Measurements from ENCODE around the gene KRTAP5-11. TPM values are rescaled to one million over a fixed set of nuclear protein-coding genes. Genes with fewer than 3 reads are reported as not detected.
A peak's percentile ranks its signal among the peaks of the same experiment; 100 is the strongest.
"Not testable (repeated sequence)": the region's sequence is repeated elsewhere in the genome, so short reads cannot be mapped to it uniquely, and the experiment has no call there.

Gene KRTAP5-11
- polyA plus RNA-seq, 1 donor from 2014 or later: not detected

DNA sequence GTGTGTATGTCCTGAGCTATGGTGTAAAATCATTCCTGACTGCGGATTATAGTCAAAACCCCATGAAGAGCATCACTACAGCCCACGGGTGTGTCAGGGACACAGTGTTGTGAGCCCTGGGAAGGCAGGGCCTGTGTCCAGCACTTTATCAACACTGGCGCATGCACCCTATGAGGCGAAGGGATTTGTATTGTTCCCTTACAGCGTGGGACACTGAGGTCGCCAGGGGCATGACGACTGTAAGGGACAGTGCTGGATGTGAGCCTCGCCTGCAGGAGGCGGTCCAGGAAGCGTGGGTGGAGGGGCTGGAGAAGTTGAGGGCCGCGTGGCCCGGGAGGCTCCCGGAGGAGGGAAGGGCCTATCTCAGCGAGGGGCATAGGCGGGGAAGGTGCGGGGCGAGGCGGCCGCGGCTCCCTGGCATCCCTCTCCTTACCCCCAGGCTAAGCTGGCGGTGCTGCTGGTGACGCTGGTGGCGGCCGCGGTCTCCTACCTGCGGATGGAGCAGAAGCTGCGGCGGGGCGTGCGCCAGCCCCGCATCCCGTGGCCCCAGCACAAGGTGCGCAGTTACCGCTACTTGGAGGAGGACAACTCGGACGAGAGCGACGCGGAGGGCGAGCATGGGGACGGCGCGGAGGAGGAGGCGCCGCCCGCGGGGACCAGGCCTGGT lies 24.3 kb upstream of the KRTAP5-11 start:
- not testable (repeated sequence) for H3K79me2 ChIP-seq (replicated peaks; ENCODE audit: insufficient read depth, low read length); H3K9ac ChIP-seq (ENCODE audit: low read length); H3F3A ChIP-seq (ENCODE audit: insufficient read depth, low read length, poor library complexity, severe bottlenecking); H3K9me3 ChIP-seq (ENCODE audit: low read length); H3K27ac ChIP-seq (ENCODE audit: low read length); H2AFZ ChIP-seq (ENCODE audit: low read depth, low read length); H3K4me2 ChIP-seq (ENCODE audit: low read length); H3K36me3 ChIP-seq (ENCODE audit: insufficient read depth, low read length); H3K9me2 ChIP-seq (ENCODE audit: insufficient read depth, low read length); H4K20me1 ChIP-seq (ENCODE audit: insufficient read depth)
- peak overlapping the region; percentile 43 for H3K4me3 ChIP-seq (ENCODE audit: low read length)
- peaks cover 13% of the 10 kb centered on the region for H3K27me3 ChIP-seq (ENCODE audit: insufficient read depth, low read depth, low read length)

DNA sequence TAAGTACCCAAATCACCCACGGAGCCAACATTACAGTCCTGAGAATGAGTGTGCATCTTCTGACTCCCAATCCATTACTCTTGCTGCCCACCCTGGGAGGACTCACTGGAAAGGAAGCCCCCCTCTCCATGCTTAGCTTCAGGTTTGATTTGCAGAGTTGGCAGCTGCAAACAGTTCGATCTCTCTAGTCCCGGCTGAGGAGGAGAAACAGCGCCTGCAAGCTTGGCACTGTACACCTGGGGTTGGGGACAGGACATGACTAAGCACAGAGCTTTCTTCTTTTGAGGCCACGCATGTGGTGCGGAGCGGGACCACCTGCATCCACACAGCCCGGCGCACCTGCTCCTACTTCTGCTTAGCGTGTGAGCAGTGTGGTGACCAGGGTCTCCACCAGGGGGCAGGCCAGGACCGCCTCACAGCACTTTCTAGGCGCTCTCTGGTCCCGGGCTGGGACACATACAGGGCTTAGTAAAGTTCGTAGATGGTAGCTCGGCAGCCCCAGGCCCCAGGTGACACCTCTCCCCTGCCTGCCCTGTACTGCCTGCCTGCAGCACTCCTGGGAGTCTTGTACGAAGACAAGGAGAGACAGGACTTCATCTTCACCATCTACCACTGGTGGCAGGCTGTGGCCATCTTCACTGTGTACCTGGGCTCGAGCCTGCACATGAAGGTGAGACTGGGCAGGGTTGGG lies 22.3 kb upstream of the KRTAP5-11 start:
- not testable (repeated sequence) for H3K9me3 ChIP-seq (ENCODE audit: low read length); H3K4me3 ChIP-seq (ENCODE audit: low read length); H2AFZ ChIP-seq (ENCODE audit: low read depth, low read length); H3K36me3 ChIP-seq (ENCODE audit: insufficient read depth, low read length); H3K4me2 ChIP-seq (ENCODE audit: low read length); H4K20me1 ChIP-seq (ENCODE audit: insufficient read depth); H3K9me2 ChIP-seq (ENCODE audit: insufficient read depth, low read length); H3K79me2 ChIP-seq (replicated peaks; ENCODE audit: insufficient read depth, low read length); H3K27ac ChIP-seq (ENCODE audit: low read length); H3K9ac ChIP-seq (ENCODE audit: low read length); H3F3A ChIP-seq (ENCODE audit: insufficient read depth, low read length, poor library complexity, severe bottlenecking)
- H3K27me3 ChIP-seq (ENCODE audit: insufficient read depth, low read depth, low read length): peaks cover 13% of the 10 kb centered on the region
- TF ChIP-seq SMC3 (conservative IDR thresholded peaks at IDR 0.05; ENCODE audit: poor library complexity): peak; percentile 39
- TF ChIP-seq, protein P1, sequence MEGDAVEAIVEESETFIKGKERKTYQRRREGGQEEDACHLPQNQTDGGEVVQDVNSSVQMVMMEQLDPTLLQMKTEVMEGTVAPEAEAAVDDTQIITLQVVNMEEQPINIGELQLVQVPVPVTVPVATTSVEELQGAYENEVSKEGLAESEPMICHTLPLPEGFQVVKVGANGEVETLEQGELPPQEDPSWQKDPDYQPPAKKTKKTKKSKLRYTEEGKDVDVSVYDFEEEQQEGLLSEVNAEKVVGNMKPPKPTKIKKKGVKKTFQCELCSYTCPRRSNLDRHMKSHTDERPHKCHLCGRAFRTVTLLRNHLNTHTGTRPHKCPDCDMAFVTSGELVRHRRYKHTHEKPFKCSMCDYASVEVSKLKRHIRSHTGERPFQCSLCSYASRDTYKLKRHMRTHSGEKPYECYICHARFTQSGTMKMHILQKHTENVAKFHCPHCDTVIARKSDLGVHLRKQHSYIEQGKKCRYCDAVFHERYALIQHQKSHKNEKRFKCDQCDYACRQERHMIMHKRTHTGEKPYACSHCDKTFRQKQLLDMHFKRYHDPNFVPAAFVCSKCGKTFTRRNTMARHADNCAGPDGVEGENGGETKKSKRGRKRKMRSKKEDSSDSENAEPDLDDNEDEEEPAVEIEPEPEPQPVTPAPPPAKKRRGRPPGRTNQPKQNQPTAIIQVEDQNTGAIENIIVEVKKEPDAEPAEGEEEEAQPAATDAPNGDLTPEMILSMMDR (IDR thresholded peaks at IDR 0.05; ENCODE audit: poor library complexity, severe bottlenecking): peak; percentile 54

DNA sequence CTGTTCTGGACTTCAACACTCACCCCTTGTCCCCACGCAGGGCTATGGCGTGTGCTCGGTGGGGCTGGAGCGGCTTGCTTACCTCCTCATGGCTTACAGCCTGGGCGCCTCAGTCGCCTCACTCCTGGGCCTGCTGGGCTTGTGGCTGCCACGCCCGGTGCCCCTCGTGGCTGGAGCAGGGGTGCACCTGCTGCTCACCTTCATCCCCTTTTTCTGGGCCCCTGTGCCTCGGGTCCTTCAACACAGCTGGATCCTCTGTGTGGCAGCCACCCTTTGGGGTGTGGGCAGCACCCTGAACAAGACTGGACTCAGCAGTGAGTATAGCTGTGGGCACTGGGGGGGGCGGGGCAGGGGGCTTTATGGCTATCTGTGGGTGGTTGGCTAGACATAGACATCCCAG lies 20.5 kb upstream of the KRTAP5-11 start:
- H3F3A ChIP-seq (ENCODE audit: insufficient read depth, low read length, poor library complexity, severe bottlenecking); H3K36me3 ChIP-seq (ENCODE audit: insufficient read depth, low read length); H3K27ac ChIP-seq (ENCODE audit: low read length); H3K9me3 ChIP-seq (ENCODE audit: low read length); H3K9ac ChIP-seq (ENCODE audit: low read length); H4K20me1 ChIP-seq (ENCODE audit: insufficient read depth); H3K4me2 ChIP-seq (ENCODE audit: low read length); H3K4me3 ChIP-seq (ENCODE audit: low read length); H3K9me2 ChIP-seq (ENCODE audit: insufficient read depth, low read length); H2AFZ ChIP-seq (ENCODE audit: low read depth, low read length); H3K79me2 ChIP-seq (replicated peaks; ENCODE audit: insufficient read depth, low read length): not testable (repeated sequence)
- peaks cover 13% of the 10 kb centered on the region for H3K27me3 ChIP-seq (ENCODE audit: insufficient read depth, low read depth, low read length)

GRCh38 chr11:71589546-71589920 lies 6.9 kb upstream of the KRTAP5-11 start:
- H2AFZ ChIP-seq (ENCODE audit: low read depth, low read length); H3K27ac ChIP-seq (ENCODE audit: low read length); H3F3A ChIP-seq (ENCODE audit: insufficient read depth, low read length, poor library complexity, severe bottlenecking); H3K27me3 ChIP-seq (ENCODE audit: insufficient read depth, low read depth, low read length); H3K36me3 ChIP-seq (ENCODE audit: insufficient read depth, low read length); H3K4me2 ChIP-seq (ENCODE audit: low read length); H3K9me2 ChIP-seq (ENCODE audit: insufficient read depth, low read length); H3K79me2 ChIP-seq (replicated peaks; ENCODE audit: insufficient read depth, low read length); H3K9me3 ChIP-seq (ENCODE audit: low read length); H3K9ac ChIP-seq (ENCODE audit: low read length); H3K4me3 ChIP-seq (ENCODE audit: low read length); H4K20me1 ChIP-seq (ENCODE audit: insufficient read depth): not testable (repeated sequence)

DNA sequence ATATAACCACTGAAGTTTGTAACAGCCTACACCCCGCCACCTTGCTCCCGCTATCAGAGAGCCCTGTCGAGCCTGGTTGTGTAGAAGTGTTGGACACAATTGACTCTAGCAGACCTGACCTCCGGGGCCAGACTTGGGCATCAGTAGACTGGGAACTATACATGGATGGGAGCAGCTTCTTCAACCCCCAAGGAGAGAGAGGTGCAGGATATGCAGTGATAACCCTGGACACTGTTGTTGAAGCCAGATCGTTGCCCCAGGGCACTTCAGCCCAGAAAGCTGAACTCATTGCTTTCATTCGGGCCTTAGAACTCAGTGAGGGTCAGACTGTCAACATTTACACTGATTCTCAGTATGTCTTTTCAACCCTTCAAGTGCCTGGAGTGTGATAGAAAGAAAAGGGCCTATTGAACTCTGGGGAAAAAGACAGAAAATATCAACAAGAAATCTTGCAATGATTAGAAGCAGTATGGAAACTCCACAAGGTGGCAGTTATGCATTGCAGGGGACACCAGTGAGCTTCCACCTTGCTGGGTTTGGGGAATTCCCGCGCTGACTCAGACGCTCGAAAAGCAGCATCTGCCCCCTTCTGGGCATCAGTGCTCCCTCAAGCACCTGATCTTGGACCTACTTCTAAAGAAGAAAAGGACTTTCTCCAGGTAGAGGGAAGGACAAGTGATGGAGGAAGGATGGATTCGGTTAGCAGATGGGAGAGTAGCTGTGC lies 6.3 kb upstream of the KRTAP5-11 start:
- not testable (repeated sequence) for H3K9ac ChIP-seq (ENCODE audit: low read length); H3F3A ChIP-seq (ENCODE audit: insufficient read depth, low read length, poor library complexity, severe bottlenecking); H3K4me2 ChIP-seq (ENCODE audit: low read length); H3K9me2 ChIP-seq (ENCODE audit: insufficient read depth, low read length); H3K79me2 ChIP-seq (replicated peaks; ENCODE audit: insufficient read depth, low read length); H3K9me3 ChIP-seq (ENCODE audit: low read length); H3K27ac ChIP-seq (ENCODE audit: low read length); H3K36me3 ChIP-seq (ENCODE audit: insufficient read depth, low read length); H3K27me3 ChIP-seq (ENCODE audit: insufficient read depth, low read depth, low read length); H4K20me1 ChIP-seq (ENCODE audit: insufficient read depth); H2AFZ ChIP-seq (ENCODE audit: low read depth, low read length); H3K4me3 ChIP-seq (ENCODE audit: low read length)

DNA sequence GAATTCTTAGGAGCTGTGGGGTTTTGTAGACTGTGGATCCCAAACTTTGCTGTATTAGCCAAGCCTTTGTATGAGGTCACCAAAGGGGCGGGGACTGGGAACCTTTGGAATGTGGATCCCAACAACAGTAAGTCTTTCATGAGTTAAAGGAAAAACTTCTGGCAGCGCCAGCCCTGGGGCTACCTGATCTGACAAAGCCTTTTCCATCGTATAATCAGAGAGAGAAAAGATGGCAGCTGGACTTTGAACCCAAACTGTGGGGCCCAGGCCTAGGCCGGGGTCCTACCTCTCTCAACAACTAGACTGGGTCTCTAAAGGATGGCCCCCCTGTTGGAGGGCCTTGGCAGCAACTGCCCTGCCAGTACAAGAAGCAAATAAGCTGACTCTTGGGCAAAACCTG lies 5.6 kb upstream of the KRTAP5-11 start:
- H4K20me1 ChIP-seq (ENCODE audit: insufficient read depth); H3K4me2 ChIP-seq (ENCODE audit: low read length); H3K27me3 ChIP-seq (ENCODE audit: insufficient read depth, low read depth, low read length); H2AFZ ChIP-seq (ENCODE audit: low read depth, low read length); H3K9ac ChIP-seq (ENCODE audit: low read length); H3K4me3 ChIP-seq (ENCODE audit: low read length); H3K9me3 ChIP-seq (ENCODE audit: low read length); H3K9me2 ChIP-seq (ENCODE audit: insufficient read depth, low read length); H3K79me2 ChIP-seq (replicated peaks; ENCODE audit: insufficient read depth, low read length); H3K36me3 ChIP-seq (ENCODE audit: insufficient read depth, low read length); H3K27ac ChIP-seq (ENCODE audit: low read length); H3F3A ChIP-seq (ENCODE audit: insufficient read depth, low read length, poor library complexity, severe bottlenecking): not testable (repeated sequence)

GRCh38 chr11:71585673-71586072 lies 3.0 kb upstream of the KRTAP5-11 start:
- H3K79me2 ChIP-seq (replicated peaks; ENCODE audit: insufficient read depth, low read length); H3F3A ChIP-seq (ENCODE audit: insufficient read depth, low read length, poor library complexity, severe bottlenecking); H3K27ac ChIP-seq (ENCODE audit: low read length); H2AFZ ChIP-seq (ENCODE audit: low read depth, low read length); H3K4me3 ChIP-seq (ENCODE audit: low read length); H3K36me3 ChIP-seq (ENCODE audit: insufficient read depth, low read length); H3K27me3 ChIP-seq (ENCODE audit: insufficient read depth, low read depth, low read length); H3K9me2 ChIP-seq (ENCODE audit: insufficient read depth, low read length); H3K9ac ChIP-seq (ENCODE audit: low read length); H3K9me3 ChIP-seq (ENCODE audit: low read length); H3K4me2 ChIP-seq (ENCODE audit: low read length); H4K20me1 ChIP-seq (ENCODE audit: insufficient read depth): not testable (repeated sequence)

Data from neural cell (in vitro differentiated cells).